ENCODE data around the gene TOMM20L. TPM values are rescaled to one million over a fixed set of nuclear protein-coding genes. Genes with fewer than 3 reads are reported as not detected.
"Not testable (repeated sequence)": the region's sequence is repeated elsewhere in the genome, so short reads cannot be mapped to it uniquely, and the experiment has no call there.

The TOMM20L gene
- polyA plus RNA-seq (2012; ENCODE audit: low read depth, missing spikeins): not detected

- peak; percentile 87 for FAIRE-seq
- DNase-seq (ENCODE audit: insufficient read length, low spot score): peak; percentile 89
- peak; percentile 4 for TF ChIP-seq PAX5 (IDR thresholded peaks at IDR 0.05; ENCODE audit: insufficient read depth, low read length, severe bottlenecking)
- TF ChIP-seq POU2F2 (IDR thresholded peaks at IDR 0.05; ENCODE audit: low read depth, low read length): 0 out of 2 replicates have a peak, but pooled peaks have one; percentile 29
- TF ChIP-seq SPI1 (IDR thresholded peaks at IDR 0.05; ENCODE audit: low read depth, low read length): no peak
Measured at GRCh38 chr14:58395812-58396788, at the start of gene TOMM20L. TOMM20L (plus strand) TSS chr14:58395930; CDS start chr14:58395958, 28 bp downstream.

- FAIRE-seq: no peak
- TF ChIP-seq TAF1 (IDR thresholded peaks at IDR 0.05; ENCODE audit: low read depth, low read length) (no peak), POLR2AphosphoS5 (IDR thresholded peaks at IDR 0.05; ENCODE audit: low read depth, low read length) (no peak), POLR2A (IDR thresholded peaks at IDR 0.05; ENCODE audit: low read depth, low read length) (no peak), PAX5 (IDR thresholded peaks at IDR 0.05; ENCODE audit: insufficient read depth, low read length, severe bottlenecking) (no peak), POU2F2 (IDR thresholded peaks at IDR 0.05; ENCODE audit: low read depth, low read length) (no peak), SPI1 (IDR thresholded peaks at IDR 0.05; ENCODE audit: low read depth, low read length) (no peak)
- DNase-seq (ENCODE audit: insufficient read length, low spot score): no peak
Measured at GRCh38 chr14:58353516-58354299, 42.0 kb upstream of the TOMM20L start.

- DNase-seq (ENCODE audit: insufficient read length, low spot score) (no peak), FAIRE-seq (no peak)
- TF ChIP-seq PAX5 (IDR thresholded peaks at IDR 0.05; ENCODE audit: insufficient read depth, low read length, severe bottlenecking) (no peak), POLR2A (IDR thresholded peaks at IDR 0.05; ENCODE audit: low read depth, low read length) (no peak), POLR2AphosphoS5 (IDR thresholded peaks at IDR 0.05; ENCODE audit: low read depth, low read length) (no peak), POU2F2 (IDR thresholded peaks at IDR 0.05; ENCODE audit: low read depth, low read length) (no peak), TAF1 (IDR thresholded peaks at IDR 0.05; ENCODE audit: low read depth, low read length) (no peak), SPI1 (IDR thresholded peaks at IDR 0.05; ENCODE audit: low read depth, low read length) (no peak)
Measured at GRCh38 chr14:58354808-58355207, 40.9 kb upstream of the TOMM20L start.

- FAIRE-seq (no peak), DNase-seq (ENCODE audit: insufficient read length, low spot score) (no peak)
- TF ChIP-seq POLR2AphosphoS5 (IDR thresholded peaks at IDR 0.05; ENCODE audit: low read depth, low read length): no peak
- TF ChIP-seq POLR2A (IDR thresholded peaks at IDR 0.05; ENCODE audit: low read depth, low read length): no peak
- no peak for TF ChIP-seq SPI1 (IDR thresholded peaks at IDR 0.05; ENCODE audit: low read depth, low read length)
Measured at GRCh38 chr14:58356268-58356667, 39.5 kb upstream of the TOMM20L start.

GRCh38 chr14:58362272-58362671, 33.5 kb upstream of the TOMM20L start:
- peak; percentile 28 for FAIRE-seq
- DNase-seq (ENCODE audit: insufficient read length, low spot score): not testable (repeated sequence)

- no peak for FAIRE-seq
- DNase-seq (ENCODE audit: insufficient read length, low spot score): no peak
- TF ChIP-seq POLR2A (IDR thresholded peaks at IDR 0.05; ENCODE audit: low read depth, low read length) (no peak), TAF1 (IDR thresholded peaks at IDR 0.05; ENCODE audit: low read depth, low read length) (no peak), PAX5 (IDR thresholded peaks at IDR 0.05; ENCODE audit: insufficient read depth, low read length, severe bottlenecking) (no peak), POLR2AphosphoS5 (IDR thresholded peaks at IDR 0.05; ENCODE audit: low read depth, low read length) (no peak), POU2F2 (IDR thresholded peaks at IDR 0.05; ENCODE audit: low read depth, low read length) (no peak), SPI1 (IDR thresholded peaks at IDR 0.05; ENCODE audit: low read depth, low read length) (no peak)
Measured at GRCh38 chr14:58362798-58363412, 32.8 kb upstream of the TOMM20L start.

- TF ChIP-seq PAX5 (IDR thresholded peaks at IDR 0.05; ENCODE audit: insufficient read depth, low read length, severe bottlenecking) (no peak), POLR2AphosphoS5 (IDR thresholded peaks at IDR 0.05; ENCODE audit: low read depth, low read length) (no peak), POLR2A (IDR thresholded peaks at IDR 0.05; ENCODE audit: low read depth, low read length) (no peak), POU2F2 (IDR thresholded peaks at IDR 0.05; ENCODE audit: low read depth, low read length) (no peak), SPI1 (IDR thresholded peaks at IDR 0.05; ENCODE audit: low read depth, low read length) (no peak), TAF1 (IDR thresholded peaks at IDR 0.05; ENCODE audit: low read depth, low read length) (no peak)
- no peak for FAIRE-seq
- DNase-seq (ENCODE audit: insufficient read length, low spot score): no peak
Measured at GRCh38 chr14:58364316-58364715, 31.4 kb upstream of the TOMM20L start.

- no peak for FAIRE-seq
- DNase-seq (ENCODE audit: insufficient read length, low spot score): no peak
- TF ChIP-seq POLR2A (IDR thresholded peaks at IDR 0.05; ENCODE audit: low read depth, low read length) (no peak), TAF1 (IDR thresholded peaks at IDR 0.05; ENCODE audit: low read depth, low read length) (no peak), POU2F2 (IDR thresholded peaks at IDR 0.05; ENCODE audit: low read depth, low read length) (no peak), POLR2AphosphoS5 (IDR thresholded peaks at IDR 0.05; ENCODE audit: low read depth, low read length) (no peak)
Measured at GRCh38 chr14:58367296-58367695, 28.4 kb upstream of the TOMM20L start.

GRCh38 chr14:58368956-58369355, 26.8 kb upstream of the TOMM20L start:
- TF ChIP-seq PAX5 (IDR thresholded peaks at IDR 0.05; ENCODE audit: insufficient read depth, low read length, severe bottlenecking): no peak
- no peak for TF ChIP-seq POLR2A (IDR thresholded peaks at IDR 0.05; ENCODE audit: low read depth, low read length)
- TF ChIP-seq POLR2AphosphoS5 (IDR thresholded peaks at IDR 0.05; ENCODE audit: low read depth, low read length): no peak
- no peak for TF ChIP-seq TAF1 (IDR thresholded peaks at IDR 0.05; ENCODE audit: low read depth, low read length)
- no peak for TF ChIP-seq SPI1 (IDR thresholded peaks at IDR 0.05; ENCODE audit: low read depth, low read length)
- TF ChIP-seq POU2F2 (IDR thresholded peaks at IDR 0.05; ENCODE audit: low read depth, low read length): no peak
- FAIRE-seq: no peak

More at GRCh38 chr14:58368956-58369355, 26.8 kb upstream of the TOMM20L start:
- DNase-seq (ENCODE audit: insufficient read length, low spot score): no peak
